Cardiac fibroblast (primary cell): ENCODE data around the gene WDTC1.

ENCODE experiments used
- DNase-seq, 2 donors: peaks; one replicate each; pipeline versions ENCODE4 v3.0.0 to v3.0.0-alpha.2; 2010; ENCODE audit warnings: low read depth in 2 of 2
- H3K4me3 ChIP-seq, 2 donors: replicated peaks in 1 of 2; 1 replicate in 1 of 2; 2 replicates in 1 of 2; pipeline ENCODE4 v1.5.1; 2011; ENCODE audit warnings: low read depth in 2 of 2, low read length in 2 of 2, mild to moderate bottlenecking in 2 of 2, moderate library complexity in 1 of 2
- CTCF ChIP-seq: IDR thresholded peaks from one replicate; pipeline ENCODE4 v1.5.1; 2011; ENCODE audit warnings: low read depth, mild to moderate bottlenecking, low read length, inconsistent platforms

Gene WDTC1

GRCh38 chr1:27314169-27314568, 79.7 kb downstream of the WDTC1 start:
- DNase-seq, result no peak
- no peak for TF ChIP-seq CTCF
- H3K4me3 ChIP-seq, result no peak overlapping the region

- TF ChIP-seq CTCF, result no peak
- no peak for DNase-seq
- no peak overlapping the region for H3K4me3 ChIP-seq
Observed at GRCh38 chr1:27314737-27315136, 80.3 kb downstream of the WDTC1 start.

GRCh38 chr1:27316860-27317259, 82.4 kb downstream of the WDTC1 start:
- TF ChIP-seq CTCF, result no peak
- no peak overlapping the region for H3K4me3 ChIP-seq
- no peak for DNase-seq

GRCh38 chr1:27318136-27318535, 83.7 kb downstream of the WDTC1 start:
- H3K4me3 ChIP-seq, result no peak overlapping the region
- no peak for DNase-seq
- TF ChIP-seq CTCF, result no peak

- no peak for DNase-seq
- H3K4me3 ChIP-seq, result no peak overlapping the region
- TF ChIP-seq CTCF, result no peak
Observed at GRCh38 chr1:27318596-27318995, 84.2 kb downstream of the WDTC1 start.

GRCh38 chr1:27321813-27322568, 87.6 kb downstream of the WDTC1 start, which contains the start of gene TMEM222:
Gene TMEM222 (plus strand): TSS chr1:27322163. CDS start chr1:27322198, 35 bp downstream.
- DNase-seq, result peak; percentile 97 to 98
- TF ChIP-seq CTCF, result no peak

More at GRCh38 chr1:27321813-27322568, 87.6 kb downstream of the WDTC1 start, which contains the start of gene TMEM222:
- H3K4me3 ChIP-seq, result peak within 1 kb of the TSS; percentile 95 to 97
